Ovary (tissue), 3 donors: ENCODE data around the gene SORBS1.

Experiments used
- EP300 ChIP-seq: sonication (generic); formaldehyde crosslinking; IDR thresholded peaks from one replicate; pipeline ENCODE4 v1.6.1; 2017; ENCODE audit warnings: antibody characterized with exemption
- POLR2A ChIP-seq: fragments of 450-650 bp; IDR thresholded peaks from one replicate; pipeline ENCODE4 v1.6.1; 2017; ENCODE audit warnings: antibody characterized with exemption, mild to moderate bottlenecking, moderate library complexity
- TF ChIP-seq, protein P1 (sequence below), 3 donors: fragments of 450-650 bp in 2 of 3; fragments of 200-600 bp in 1 of 3; IDR thresholded peaks; one replicate each; pipeline versions ENCODE4 v1.5.1 to v1.8.0; 2016 to 2022; ENCODE audit warnings: antibody characterized with exemption in 3 of 3, mild to moderate bottlenecking in 1 of 3
- donor health status: DM: no; HTN: no; CAD: no.

DNA sequence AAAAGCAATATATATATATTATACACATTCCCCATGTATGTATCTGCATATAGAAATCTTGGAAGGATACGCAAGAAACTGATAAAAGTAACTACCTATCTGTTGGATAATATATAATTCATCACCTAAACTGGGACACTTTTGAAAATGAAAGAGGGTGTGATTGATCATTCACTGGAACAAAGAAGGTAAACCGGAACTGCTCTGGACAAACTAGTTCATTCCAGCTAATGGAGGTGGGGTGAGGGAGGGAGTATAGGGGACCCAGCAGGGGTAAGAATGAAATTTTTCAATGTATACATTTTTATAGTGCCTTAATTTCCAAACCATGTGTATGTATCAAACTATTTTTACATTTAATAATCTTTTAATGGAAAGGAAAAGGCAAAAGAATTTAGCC is 25.6 kb downstream of the SORBS1 start:
- TF ChIP-seq POLR2A (no peak), EP300 (no peak)
- TF ChIP-seq, protein P1, sequence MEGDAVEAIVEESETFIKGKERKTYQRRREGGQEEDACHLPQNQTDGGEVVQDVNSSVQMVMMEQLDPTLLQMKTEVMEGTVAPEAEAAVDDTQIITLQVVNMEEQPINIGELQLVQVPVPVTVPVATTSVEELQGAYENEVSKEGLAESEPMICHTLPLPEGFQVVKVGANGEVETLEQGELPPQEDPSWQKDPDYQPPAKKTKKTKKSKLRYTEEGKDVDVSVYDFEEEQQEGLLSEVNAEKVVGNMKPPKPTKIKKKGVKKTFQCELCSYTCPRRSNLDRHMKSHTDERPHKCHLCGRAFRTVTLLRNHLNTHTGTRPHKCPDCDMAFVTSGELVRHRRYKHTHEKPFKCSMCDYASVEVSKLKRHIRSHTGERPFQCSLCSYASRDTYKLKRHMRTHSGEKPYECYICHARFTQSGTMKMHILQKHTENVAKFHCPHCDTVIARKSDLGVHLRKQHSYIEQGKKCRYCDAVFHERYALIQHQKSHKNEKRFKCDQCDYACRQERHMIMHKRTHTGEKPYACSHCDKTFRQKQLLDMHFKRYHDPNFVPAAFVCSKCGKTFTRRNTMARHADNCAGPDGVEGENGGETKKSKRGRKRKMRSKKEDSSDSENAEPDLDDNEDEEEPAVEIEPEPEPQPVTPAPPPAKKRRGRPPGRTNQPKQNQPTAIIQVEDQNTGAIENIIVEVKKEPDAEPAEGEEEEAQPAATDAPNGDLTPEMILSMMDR (IDR thresholded peaks at IDR 0.05), result no peak
